ENCODE measurements around the gene KCNC4.

Gene KCNC4

DNA sequence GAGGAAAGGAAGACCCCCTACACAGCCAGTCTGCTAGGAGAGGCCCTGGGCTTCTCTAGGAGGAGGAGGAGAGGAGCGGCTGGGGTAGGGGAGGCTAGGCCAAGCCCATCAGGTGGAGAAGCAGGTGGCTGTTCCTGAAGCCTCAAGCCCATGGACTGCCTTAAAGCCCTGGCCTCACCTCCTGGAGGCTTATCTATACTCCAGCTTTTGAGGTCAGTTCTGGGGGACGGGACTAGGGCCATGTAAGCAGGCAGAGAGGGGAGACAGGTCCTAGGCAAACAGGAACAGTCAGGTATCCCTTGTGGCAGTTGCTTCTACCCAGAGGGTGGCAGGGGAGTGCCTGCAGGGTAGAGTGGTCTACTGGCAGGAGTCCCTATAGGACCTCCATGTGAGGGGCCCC, 40.6 kb downstream of the KCNC4 start:
- H3K27me3 ChIP-seq: no peaks in the 10 kb centered on the region
- no peaks in the 10 kb centered on the region for H3K36me3 ChIP-seq
- H3K4me1 ChIP-seq: no peaks in the 10 kb centered on the region
- intact Hi-C loops (cut with DNase I; ENCODE audit: low total_unique reads): no loop called here
- no peak overlapping the region for H3K4me3 ChIP-seq
- H3K27ac ChIP-seq: no peak overlapping the region
- TF ChIP-seq, protein P1, sequence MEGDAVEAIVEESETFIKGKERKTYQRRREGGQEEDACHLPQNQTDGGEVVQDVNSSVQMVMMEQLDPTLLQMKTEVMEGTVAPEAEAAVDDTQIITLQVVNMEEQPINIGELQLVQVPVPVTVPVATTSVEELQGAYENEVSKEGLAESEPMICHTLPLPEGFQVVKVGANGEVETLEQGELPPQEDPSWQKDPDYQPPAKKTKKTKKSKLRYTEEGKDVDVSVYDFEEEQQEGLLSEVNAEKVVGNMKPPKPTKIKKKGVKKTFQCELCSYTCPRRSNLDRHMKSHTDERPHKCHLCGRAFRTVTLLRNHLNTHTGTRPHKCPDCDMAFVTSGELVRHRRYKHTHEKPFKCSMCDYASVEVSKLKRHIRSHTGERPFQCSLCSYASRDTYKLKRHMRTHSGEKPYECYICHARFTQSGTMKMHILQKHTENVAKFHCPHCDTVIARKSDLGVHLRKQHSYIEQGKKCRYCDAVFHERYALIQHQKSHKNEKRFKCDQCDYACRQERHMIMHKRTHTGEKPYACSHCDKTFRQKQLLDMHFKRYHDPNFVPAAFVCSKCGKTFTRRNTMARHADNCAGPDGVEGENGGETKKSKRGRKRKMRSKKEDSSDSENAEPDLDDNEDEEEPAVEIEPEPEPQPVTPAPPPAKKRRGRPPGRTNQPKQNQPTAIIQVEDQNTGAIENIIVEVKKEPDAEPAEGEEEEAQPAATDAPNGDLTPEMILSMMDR (IDR thresholded peaks at IDR 0.05): no peak
- peak in 1 of 2 donors; percentile 37 for DNase-seq
- H3K9me3 ChIP-seq: no peaks in the 10 kb centered on the region

DNA sequence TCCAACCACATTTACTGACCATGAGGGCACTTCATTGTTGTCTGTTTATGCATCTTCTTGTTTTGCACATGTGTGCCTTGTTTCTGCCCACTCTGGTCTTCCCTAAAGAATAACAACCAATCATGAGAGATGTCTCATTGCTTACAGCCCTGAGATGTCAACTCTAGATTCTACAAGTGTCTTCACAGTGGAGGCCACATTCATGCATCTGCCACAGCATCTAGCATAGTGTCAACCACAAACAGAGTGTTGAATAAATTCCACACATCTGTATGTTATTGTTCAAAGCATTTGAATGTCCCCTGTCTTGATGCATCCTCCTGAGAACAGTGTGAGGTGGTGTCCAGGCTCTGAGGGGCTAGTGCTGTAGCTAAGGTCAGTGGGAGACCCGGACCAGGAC, 43.1 kb downstream of the KCNC4 start:
- no peak overlapping the region for H3K4me3 ChIP-seq
- no peaks in the 10 kb centered on the region for H3K4me1 ChIP-seq
- H3K27me3 ChIP-seq: no peaks in the 10 kb centered on the region
- TF ChIP-seq, protein P1 (IDR thresholded peaks at IDR 0.05): no peak
- no peak for DNase-seq
- intact Hi-C loops (cut with DNase I; ENCODE audit: low total_unique reads): no loop called here
- no peaks in the 10 kb centered on the region for H3K36me3 ChIP-seq
- no peak overlapping the region for H3K27ac ChIP-seq
- no peaks in the 10 kb centered on the region for H3K9me3 ChIP-seq

DNA sequence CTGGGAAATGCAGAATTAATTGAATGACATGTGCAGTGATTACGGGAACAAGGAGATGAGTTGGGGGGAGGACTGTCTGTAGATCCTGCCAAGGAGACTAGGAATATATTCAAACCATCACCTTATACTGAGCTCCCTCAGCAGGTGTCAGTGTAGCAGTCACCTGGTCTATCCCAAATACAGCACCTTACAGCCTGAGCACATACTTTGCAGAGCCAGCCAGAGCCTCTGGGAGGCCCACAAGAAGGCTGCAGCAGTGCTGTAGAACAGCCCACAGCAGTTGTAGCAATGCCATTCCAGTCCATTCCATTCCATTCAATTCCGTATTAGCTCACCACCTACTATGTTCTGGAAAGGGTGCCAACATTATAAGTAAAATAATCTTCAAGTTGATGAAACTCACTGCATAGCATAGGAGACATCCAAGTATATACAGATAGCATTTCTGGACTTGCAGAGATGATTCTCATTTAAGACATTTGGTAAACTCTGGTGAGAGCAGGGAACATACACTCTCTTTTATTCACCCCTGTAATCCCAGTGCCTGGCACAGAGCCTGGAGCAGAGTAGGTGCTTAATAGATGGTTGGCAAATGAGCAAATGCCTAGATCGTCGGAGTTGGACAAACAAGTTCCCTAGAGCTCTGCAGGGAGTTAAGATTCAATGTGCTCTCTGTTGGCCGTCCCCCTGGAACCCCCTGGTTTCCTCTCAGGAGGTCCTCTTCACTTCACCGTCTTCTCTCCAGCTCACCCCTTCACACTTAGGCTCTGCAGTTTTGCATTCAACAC, 44.7 kb downstream of the KCNC4 start:
- Histone ChIP-seq H3K27me3 (no peaks in the 10 kb centered on the region), H3K9me3 (no peaks in the 10 kb centered on the region), H3K27ac (no peak overlapping the region), H3K4me3 (no peak overlapping the region), H3K4me1 (no peaks in the 10 kb centered on the region), H3K36me3 (no peaks in the 10 kb centered on the region)
- TF ChIP-seq, protein P1 (IDR thresholded peaks at IDR 0.05): no peak
- no peak for DNase-seq
- intact Hi-C loops (cut with DNase I; ENCODE audit: low total_unique reads): no loop called here

DNA sequence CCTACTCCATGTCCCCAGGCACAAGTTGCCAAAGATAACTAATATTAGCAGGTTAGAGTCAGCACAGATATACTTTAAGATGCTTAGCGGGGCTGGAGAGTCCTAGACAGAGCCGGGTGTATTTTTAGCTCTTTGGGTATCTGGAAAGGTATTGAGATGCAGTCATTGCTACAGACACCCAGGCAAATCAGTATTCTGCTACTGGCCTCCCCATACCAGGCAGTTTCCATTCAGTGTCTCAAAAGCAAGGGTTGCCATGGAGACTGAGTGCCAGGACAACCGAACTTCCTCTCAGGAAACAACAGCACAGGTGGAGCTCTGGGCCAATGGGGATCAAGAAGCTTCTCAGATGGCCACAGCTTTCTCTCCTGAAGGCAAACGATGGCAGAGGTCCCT, 45.3 kb downstream of the KCNC4 start:
- no peaks in the 10 kb centered on the region for H3K9me3 ChIP-seq
- no peaks in the 10 kb centered on the region for H3K27me3 ChIP-seq
- DNase-seq: peak in 1 of 2 donors; percentile 35
- TF ChIP-seq, protein P1 (IDR thresholded peaks at IDR 0.05): no peak
- H3K27ac ChIP-seq: no peak overlapping the region
- intact Hi-C loops (cut with DNase I; ENCODE audit: low total_unique reads): no loop called here
- H3K36me3 ChIP-seq: no peaks in the 10 kb centered on the region
- H3K4me3 ChIP-seq: no peak overlapping the region
- H3K4me1 ChIP-seq: no peaks in the 10 kb centered on the region

DNA sequence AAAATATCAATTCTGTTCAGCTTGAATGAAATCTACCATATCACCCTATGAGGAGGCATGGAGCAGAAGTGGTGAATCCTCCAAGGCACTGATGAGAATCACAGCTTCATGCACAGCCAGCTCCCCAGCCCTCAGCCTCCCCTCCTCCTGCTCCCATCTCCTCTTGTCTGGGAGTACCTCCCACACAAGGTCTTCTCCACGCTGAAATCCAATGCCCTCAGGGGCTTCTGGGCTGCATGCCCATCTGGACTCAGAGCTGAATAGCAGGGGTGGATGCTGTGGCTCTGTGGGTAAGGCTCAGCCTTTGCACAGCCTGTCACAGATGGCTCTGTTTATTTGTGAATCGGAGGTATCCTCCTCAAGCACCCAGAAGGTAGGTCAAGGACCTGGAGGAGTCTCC, 48.6 kb downstream of the KCNC4 start:
- no peaks in the 10 kb centered on the region for H3K27me3 ChIP-seq
- DNase-seq: no peak
- intact Hi-C loops (cut with DNase I; ENCODE audit: low total_unique reads): no loop called here
- H3K4me1 ChIP-seq: no peaks in the 10 kb centered on the region
- no peaks in the 10 kb centered on the region for H3K9me3 ChIP-seq
- TF ChIP-seq, protein P1 (IDR thresholded peaks at IDR 0.05): no peak
- H3K36me3 ChIP-seq: no peaks in the 10 kb centered on the region
- no peak overlapping the region for H3K4me3 ChIP-seq
- no peak overlapping the region for H3K27ac ChIP-seq
